Panc1 (cell line): Measurements from ENCODE around the gene COPB2.

Experiments used
- CTCF ChIP-seq: fragments of 450-650 bp; IDR thresholded peaks from 2 replicates; pipeline ENCODE4 v1.5.1; 2017; ENCODE audit warnings: mild to moderate bottlenecking
- POLR2AphosphoS5 ChIP-seq: IDR thresholded peaks from 2 replicates; pipeline ENCODE4 v1.6.1; 2012; ENCODE audit warnings: mild to moderate bottlenecking, low read depth, low read length, moderate library complexity
- TCF7L2 ChIP-seq: IDR thresholded peaks from 2 replicates; pipeline ENCODE4 v1.6.1; 2011; ENCODE audit warnings: mild to moderate bottlenecking, low read depth, low read length, inconsistent platforms
- TF ChIP-seq, protein P1 (sequence below), 2 experiments: IDR thresholded peaks; 2 replicates each; pipeline ENCODE4 v1.6.1; 2011 to 2012; ENCODE audit warnings: low read depth in 2 of 2, control low read depth in 1 of 2, low read length in 1 of 2, mild to moderate bottlenecking in 1 of 2, moderate library complexity in 1 of 2; ENCODE audit not compliant: insufficient read depth in 1 of 2

DNA sequence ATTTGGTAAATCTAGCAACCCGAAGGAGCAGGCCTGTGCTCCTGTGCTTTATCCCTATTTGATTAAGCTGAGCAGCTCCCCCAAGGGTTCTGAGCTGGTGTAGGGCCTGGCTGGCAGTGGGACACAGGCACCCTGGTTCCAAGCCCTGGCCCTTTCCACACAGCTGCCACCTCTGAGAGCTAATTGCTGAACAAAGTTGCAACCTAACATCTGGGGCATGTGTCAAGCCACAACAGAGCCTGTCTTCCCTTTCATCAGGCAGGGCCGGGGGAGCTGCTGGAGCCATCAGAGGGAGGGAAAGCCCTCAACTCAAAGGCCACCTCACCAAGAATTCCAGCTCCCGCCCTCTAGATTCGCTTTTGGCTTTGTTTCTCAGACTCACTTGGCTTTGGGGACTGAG, 62.7 kb downstream of the COPB2 start:
- TF ChIP-seq CTCF: no peak
- TF ChIP-seq, protein P1, sequence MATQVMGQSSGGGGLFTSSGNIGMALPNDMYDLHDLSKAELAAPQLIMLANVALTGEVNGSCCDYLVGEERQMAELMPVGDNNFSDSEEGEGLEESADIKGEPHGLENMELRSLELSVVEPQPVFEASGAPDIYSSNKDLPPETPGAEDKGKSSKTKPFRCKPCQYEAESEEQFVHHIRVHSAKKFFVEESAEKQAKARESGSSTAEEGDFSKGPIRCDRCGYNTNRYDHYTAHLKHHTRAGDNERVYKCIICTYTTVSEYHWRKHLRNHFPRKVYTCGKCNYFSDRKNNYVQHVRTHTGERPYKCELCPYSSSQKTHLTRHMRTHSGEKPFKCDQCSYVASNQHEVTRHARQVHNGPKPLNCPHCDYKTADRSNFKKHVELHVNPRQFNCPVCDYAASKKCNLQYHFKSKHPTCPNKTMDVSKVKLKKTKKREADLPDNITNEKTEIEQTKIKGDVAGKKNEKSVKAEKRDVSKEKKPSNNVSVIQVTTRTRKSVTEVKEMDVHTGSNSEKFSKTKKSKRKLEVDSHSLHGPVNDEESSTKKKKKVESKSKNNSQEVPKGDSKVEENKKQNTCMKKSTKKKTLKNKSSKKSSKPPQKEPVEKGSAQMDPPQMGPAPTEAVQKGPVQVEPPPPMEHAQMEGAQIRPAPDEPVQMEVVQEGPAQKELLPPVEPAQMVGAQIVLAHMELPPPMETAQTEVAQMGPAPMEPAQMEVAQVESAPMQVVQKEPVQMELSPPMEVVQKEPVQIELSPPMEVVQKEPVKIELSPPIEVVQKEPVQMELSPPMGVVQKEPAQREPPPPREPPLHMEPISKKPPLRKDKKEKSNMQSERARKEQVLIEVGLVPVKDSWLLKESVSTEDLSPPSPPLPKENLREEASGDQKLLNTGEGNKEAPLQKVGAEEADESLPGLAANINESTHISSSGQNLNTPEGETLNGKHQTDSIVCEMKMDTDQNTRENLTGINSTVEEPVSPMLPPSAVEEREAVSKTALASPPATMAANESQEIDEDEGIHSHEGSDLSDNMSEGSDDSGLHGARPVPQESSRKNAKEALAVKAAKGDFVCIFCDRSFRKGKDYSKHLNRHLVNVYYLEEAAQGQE (IDR thresholded peaks at IDR 0.05; ENCODE audit: insufficient read depth in 1 of 2, low read depth in 2 of 2, low read length in 1 of 2): no peak
- no peak for TF ChIP-seq POLR2AphosphoS5
- TF ChIP-seq TCF7L2: no peak
